Activated gamma-delta T cell treated with anti-CD3 and anti-CD28 coated beads, Interleukin-2, amount 50 U/mL, for 16 hours (primary cell): ENCODE measurements around the gene TELO2.
"Not testable (repeated sequence)": the region's sequence is repeated elsewhere in the genome, so short reads cannot be mapped to it uniquely, and the experiment has no call there.

Experiments used
- DNase-seq: peaks from one replicate; pipeline ENCODE4 v3.0.0-alpha.2; 2020; ENCODE audit warnings: low read depth

The TELO2 gene

DNA sequence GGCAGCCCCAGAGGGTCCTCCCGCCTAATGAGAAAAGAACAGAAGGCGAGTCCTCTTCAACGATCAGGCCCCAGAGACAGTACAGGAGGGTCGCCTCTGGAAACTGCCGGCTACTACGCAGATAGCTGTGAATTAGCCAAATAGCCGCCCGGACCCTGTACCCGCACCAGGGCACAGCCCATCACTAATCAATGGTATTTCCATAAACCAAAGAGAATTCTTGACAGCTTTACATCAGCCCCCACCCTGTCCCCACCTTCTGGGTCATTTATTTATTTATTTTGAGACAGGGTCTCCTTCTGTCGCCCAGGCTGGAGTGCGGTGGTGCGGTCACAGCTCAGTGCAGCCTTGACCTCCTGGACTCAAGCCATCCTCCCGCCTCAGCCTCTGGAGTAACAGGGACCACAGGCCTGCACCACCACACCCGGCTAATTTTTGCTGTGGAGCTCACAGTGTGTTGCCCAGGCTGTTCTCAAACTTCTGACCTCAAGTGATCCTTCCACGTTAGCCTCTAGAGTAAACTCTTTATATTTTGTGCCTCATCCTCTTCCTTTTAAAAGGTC lies 17.5 kb upstream of the TELO2 start:
- no peak for DNase-seq

DNA sequence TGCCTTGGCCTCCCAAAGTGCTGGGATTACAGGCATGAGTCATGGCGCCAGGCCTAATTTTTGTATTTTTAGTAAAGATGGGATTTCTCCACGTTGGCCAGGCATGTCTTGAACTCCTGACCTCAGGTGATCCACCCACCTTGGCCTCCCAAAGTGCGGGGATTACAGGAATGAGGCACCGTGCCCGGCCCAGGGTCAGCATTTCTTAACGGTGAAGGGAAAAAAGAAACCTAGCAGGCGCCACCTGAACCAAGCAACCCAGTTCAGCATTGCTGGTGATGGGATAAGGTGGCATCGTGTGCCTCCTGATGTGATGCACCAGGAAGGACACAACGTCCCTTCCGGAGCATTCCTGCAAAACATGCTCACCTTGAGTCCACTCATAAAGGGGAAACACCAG lies 16.1 kb upstream of the TELO2 start:
- DNase-seq, result no peak

GRCh38 chr16:1478937-1479336 lies 14.2 kb upstream of the TELO2 start:
- DNase-seq, result not testable (repeated sequence)

- DNase-seq, result no peak
Measured at GRCh38 chr16:1481906-1482835, 11.0 kb upstream of the TELO2 start.

DNA sequence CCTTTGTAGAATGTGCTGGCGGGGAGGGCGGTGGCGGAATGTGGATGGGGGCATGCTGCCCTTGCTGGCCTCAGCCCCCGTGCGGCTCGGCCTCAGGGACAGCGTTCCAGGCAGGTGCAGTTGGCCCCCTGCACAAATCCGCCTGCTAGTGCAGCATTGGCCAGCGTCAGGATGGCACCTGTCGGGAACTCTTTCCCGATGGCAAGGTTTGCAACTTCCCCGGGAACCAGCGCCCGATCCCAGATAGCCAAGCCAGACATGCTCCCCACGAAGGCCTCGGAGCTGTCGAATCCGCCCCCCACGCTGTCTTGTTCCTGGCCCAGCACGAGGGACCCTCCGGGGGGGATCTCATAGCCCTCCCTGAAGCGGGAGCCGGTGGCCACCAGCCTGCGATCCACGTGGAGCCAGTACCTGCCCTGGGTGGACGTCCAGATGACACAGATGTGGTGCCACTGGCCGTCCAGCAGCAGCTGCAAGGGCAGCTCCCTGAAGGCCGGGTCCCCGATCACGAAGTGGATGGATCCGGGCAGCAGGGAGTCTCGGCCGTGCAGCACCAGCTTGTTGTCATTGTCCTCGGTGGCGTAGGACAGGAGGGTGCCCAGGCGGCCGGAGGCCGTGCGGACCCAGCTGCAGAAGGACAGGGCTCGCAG lies 7.2 kb upstream of the TELO2 start:
- DNase-seq, result no peak

DNA sequence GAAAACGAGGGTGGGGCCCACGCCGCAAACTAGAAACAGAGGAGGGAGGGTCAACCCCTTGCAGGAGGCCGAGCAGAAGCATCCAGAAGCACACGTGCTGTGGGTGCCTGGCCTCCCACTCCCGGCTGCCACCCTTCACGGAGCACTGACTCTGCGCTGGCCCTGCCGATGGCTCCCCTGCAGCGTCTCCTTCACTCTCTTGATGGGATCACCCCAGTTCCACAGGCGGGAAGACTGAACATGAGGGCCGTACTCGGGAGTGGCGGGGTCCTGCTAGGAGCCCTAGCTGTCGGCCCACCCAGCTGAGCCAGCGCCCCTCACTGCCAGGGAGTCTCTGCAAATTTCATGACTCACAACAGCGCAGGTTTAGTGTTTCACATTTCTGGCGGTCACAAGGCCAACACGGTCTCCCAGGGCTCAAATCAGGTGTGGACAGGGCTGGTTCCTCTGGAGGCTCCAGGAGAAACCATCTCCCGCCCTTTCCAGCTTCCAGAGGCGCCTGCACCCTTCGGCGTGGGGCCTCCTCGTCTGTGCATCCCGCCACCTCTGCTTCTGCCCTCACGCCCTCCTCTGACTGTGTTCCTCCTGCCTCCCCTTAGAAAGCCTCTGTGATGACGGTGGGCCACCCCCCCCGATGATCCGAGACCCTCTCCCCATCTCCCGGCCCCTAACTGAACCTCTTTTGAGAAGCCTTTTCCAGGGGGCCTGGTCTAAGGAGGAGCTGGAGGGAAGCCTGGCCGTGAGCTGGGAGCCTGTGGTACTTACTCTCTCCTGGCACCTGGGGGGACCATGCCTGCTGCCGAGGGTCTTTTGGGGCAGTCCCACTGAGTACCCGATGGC lies 6.4 kb upstream of the TELO2 start:
- DNase-seq, result no peak

GRCh38 chr16:1487395-1488053 lies 5.6 kb upstream of the TELO2 start:
- no peak for DNase-seq

- no peak for DNase-seq
Measured at GRCh38 chr16:1488054-1488601, 5.0 kb upstream of the TELO2 start.

- DNase-seq, result no peak
Measured at GRCh38 chr16:1488619-1489018, 4.5 kb upstream of the TELO2 start, which contains the start of gene PTX4. Gene PTX4 (minus strand): TSS chr16:1488944. CDS start chr16:1488909, 35 bp downstream.

- DNase-seq, result no peak
Measured at GRCh38 chr16:1489077-1489476, 4.1 kb upstream of the TELO2 start.

- no peak for DNase-seq
Measured at GRCh38 chr16:1491327-1491726, 1.8 kb upstream of the TELO2 start.

- no peak for DNase-seq
Measured at GRCh38 chr16:1492082-1492922, 858 bp upstream of the TELO2 start.

- DNase-seq, result no peak
Measured at GRCh38 chr16:1493746-1494094, 560 bp downstream of the TELO2 start.

- DNase-seq, result no peak
Measured at GRCh38 chr16:1494129-1494640, 1.0 kb downstream of the TELO2 start.

- no peak for DNase-seq
Measured at GRCh38 chr16:1494711-1495110, 1.6 kb downstream of the TELO2 start.

DNA sequence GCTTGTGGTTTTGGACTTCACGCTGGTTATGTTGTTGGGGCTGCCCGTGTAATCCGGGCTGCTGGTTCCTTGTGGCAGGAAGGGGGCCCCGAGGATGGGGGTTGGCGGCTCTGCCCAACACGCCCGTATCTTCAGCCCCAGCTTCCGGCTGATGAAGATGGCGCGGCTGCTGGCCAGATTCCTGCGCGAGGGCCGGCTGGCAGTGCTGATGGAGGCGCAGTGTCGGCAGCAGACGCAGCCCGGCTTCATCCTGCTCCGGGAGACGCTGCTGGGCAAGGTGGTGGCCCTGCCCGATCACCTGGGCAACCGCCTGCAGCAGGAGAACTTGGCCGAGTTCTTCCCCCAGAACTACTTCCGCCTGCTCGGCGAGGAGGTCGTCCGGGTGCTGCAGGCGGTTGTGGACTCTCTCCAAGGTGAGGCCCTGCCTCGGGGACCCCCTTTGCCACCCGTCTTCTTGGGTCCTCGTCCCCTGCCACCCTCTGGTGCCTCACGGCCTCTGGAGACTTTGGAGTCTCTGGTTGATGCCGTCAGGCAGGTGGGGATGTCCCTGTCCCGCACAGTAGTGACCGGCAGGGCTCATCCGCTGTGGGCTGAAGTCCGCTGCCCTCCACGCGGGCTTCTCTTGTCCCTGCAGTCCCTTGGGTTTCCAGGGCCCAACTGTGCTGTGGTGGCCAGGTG lies 2.2 kb downstream of the TELO2 start:
- no peak for DNase-seq

- no peak for DNase-seq
Measured at GRCh38 chr16:1495889-1496262, 2.7 kb downstream of the TELO2 start.

GRCh38 chr16:1496464-1496863 lies 3.3 kb downstream of the TELO2 start:
- DNase-seq, result no peak

DNA sequence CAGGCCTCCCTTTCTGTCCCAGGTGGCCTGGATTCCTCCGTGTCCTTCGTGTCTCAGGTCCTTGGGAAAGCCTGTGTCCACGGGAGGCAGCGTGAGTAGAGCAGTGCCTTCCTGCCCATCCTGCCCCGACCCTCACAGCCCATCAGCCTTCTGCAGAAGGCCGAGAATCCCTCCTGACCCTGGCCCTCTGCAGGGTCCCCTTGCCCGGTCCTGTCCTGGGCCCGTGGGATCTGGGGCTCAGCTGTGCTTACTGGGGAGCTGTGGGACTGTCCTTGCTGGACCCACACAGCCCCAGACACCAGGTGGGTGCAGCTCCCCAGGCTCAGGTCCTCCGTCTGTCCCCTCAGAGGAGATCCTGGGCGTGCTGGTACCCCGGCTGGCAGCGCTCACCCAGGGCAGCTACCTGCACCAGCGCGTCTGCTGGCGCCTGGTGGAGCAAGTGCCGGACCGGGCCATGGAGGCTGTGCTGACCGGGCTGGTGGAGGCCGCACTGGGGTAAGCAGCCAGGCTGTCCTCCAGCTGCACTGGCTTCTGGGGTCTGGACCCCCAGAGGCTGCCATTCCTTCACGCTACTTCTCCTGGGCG lies 3.9 kb downstream of the TELO2 start:
- DNase-seq, result no peak
